ENCODE measurements around the gene ITGB2. TPM values are rescaled to one million over a fixed set of nuclear protein-coding genes. Genes with fewer than 3 reads are reported as not detected.

ITGB2 gene
- total RNA-seq, 4 donors from 2014 or later, result 20.2 to 46.8 (median 21.0) TPM

DNA sequence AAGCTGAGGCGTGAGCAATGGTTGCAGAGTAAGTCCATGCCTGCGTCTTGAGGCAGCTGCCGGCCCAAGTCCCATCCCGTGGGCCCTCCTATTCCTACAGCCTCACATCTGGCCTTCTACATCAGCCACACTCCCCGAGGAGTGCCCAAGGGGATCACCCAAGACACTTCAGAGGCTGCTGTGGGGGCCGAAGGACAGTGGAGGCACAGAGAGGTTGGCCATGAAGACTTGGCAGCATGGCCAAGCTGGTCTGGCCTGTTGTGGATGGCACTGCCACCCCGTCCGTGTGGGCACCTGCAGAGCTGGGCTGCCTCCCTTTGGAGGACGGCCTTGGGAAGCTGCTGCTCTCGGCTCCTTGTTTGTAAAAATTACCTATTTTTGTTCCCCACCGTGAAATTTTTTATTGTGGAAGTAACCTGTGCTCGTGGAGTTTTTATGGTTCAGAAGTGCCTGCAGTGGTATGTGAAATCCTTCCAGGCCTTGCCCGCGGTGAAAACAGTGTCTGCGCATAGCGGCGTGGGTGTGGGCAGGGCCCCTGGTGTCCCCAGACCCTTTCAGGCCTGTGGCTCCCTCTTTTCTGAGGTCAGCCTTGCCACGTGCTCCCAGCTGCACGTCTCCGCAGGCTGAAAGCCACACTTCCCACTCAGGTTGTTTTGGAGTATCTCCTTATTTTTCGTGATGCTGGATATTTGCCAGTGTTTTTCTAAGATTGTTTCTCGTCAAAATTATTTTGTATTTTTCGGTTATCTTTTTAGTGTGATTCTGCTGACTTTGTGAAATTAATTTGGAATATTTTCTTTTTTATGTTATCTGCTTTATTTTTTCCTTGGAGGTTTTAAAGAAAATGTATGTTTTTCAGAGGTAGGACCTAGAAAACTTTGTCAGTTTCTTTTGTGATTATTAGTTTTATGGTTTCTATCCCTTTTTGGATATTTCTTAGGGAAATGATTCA lies 39.7 kb upstream of the ITGB2 start:
- no peak for DNase-seq
- H3K4me1 ChIP-seq, result peaks cover 10 to 24% of the 10 kb centered on the region in 2 donors
- TF ChIP-seq POLR2A (IDR thresholded peaks at IDR 0.05), result no peak
- TF ChIP-seq, protein P1, sequence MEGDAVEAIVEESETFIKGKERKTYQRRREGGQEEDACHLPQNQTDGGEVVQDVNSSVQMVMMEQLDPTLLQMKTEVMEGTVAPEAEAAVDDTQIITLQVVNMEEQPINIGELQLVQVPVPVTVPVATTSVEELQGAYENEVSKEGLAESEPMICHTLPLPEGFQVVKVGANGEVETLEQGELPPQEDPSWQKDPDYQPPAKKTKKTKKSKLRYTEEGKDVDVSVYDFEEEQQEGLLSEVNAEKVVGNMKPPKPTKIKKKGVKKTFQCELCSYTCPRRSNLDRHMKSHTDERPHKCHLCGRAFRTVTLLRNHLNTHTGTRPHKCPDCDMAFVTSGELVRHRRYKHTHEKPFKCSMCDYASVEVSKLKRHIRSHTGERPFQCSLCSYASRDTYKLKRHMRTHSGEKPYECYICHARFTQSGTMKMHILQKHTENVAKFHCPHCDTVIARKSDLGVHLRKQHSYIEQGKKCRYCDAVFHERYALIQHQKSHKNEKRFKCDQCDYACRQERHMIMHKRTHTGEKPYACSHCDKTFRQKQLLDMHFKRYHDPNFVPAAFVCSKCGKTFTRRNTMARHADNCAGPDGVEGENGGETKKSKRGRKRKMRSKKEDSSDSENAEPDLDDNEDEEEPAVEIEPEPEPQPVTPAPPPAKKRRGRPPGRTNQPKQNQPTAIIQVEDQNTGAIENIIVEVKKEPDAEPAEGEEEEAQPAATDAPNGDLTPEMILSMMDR (IDR thresholded peaks at IDR 0.05), result no peak
- no peaks in the 10 kb centered on the region for H3K36me3 ChIP-seq
- H3K27ac ChIP-seq, result peak overlapping the region; percentile 65 to 77
- no peaks in the 10 kb centered on the region for H3K27me3 ChIP-seq
- H3K4me3 ChIP-seq, result no peak overlapping the region
- intact Hi-C loops (cut with DNase I; ENCODE audit: low total_unique reads), result no loop called here
- no peaks in the 10 kb centered on the region for H3K9me3 ChIP-seq

DNA sequence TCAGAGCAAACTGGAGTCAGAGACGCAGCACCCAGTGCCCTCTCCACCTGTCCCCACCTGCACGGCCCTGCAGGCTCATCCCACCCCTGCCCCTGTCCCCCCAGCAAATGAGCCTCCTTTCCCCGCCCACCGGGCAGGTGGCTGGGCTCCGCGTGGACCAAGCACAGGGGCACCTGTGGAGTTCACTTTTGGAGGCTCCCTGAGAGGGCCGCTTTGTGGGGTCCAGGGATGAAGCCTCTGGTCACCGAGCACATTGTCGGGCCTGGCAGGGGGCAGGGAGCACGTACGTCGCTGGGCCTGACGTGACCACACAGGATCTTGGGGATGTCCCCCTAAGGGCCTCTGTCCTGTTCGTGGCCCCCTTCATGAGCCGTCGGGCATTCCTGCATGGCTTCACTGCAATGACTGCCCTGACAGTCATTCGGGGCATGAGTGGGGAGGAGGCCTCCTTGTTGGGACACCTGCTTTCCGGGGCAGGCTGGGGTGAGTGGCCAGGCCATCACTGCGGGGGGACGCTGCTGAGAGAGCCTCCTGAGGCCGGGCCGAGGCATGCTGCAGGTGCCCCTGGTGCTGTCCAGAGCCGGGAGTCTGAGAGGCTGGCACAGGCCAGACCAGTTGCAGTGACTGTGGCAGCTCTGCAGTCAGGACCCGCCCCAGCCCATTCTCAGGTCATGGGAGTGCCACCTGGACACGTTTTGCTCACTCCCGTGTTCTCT lies 38.8 kb upstream of the ITGB2 start:
- Histone ChIP-seq H3K27ac (peak overlapping the region; percentile 65 to 77), H3K36me3 (no peaks in the 10 kb centered on the region), H3K4me3 (no peak overlapping the region), H3K4me1 (peaks cover 10 to 24% of the 10 kb centered on the region in 2 donors), H3K9me3 (no peaks in the 10 kb centered on the region), H3K27me3 (no peaks in the 10 kb centered on the region)
- TF ChIP-seq POLR2A (IDR thresholded peaks at IDR 0.05), result no peak
- intact Hi-C loops (cut with DNase I; ENCODE audit: low total_unique reads), result no loop called here
- no peak for DNase-seq

- H3K27me3 ChIP-seq, result no peaks in the 10 kb centered on the region
- no peaks in the 10 kb centered on the region for H3K36me3 ChIP-seq
- no peaks in the 10 kb centered on the region for H3K9me3 ChIP-seq
- intact Hi-C loops (cut with DNase I; ENCODE audit: low total_unique reads), result no loop called here
- TF ChIP-seq, protein P1 (IDR thresholded peaks at IDR 0.05), result no peak
- no peak for TF ChIP-seq POLR2A (IDR thresholded peaks at IDR 0.05)
- H3K4me1 ChIP-seq, result peaks cover 10 to 24% of the 10 kb centered on the region in 2 donors
- H3K27ac ChIP-seq, result peak overlapping the region; percentile 65 to 77
- peak overlapping the region in 1 of 2 donors; percentile 5 for H3K4me3 ChIP-seq
- DNase-seq, result peak; percentile 86 to 93
Observed at GRCh38 chr21:44958471-44959191, 37.9 kb upstream of the ITGB2 start.

DNA sequence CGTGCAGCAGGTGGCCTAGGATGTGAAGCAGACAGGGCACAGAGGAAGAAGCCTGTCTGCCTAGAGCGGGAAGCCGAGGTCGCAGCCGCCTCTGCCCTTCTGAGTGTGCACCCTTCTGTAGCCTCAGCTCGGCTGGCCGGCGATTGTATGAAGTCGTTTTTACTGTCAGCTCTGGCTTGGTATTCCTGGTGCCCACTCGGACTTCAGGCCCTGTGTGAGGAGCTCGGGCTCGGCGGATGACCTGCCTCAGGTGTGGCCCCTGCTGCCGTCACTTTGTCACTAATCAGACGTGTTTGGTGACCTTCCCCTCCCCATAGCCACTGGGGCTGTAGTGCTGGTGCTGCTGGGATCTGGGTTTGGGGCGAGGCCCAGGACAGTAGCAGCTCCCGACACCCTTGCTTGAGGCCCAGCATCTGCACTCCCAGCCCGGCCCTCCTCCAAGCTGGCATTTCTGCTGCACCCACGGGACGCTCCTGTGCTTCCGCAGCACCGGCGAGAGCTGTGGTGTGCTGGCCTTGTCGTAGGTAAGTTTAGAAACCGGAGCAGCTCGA lies 37.3 kb upstream of the ITGB2 start:
- no peak overlapping the region for H3K4me3 ChIP-seq
- no peaks in the 10 kb centered on the region for H3K36me3 ChIP-seq
- TF ChIP-seq, protein P1 (IDR thresholded peaks at IDR 0.05), result no peak
- no peak for TF ChIP-seq POLR2A (IDR thresholded peaks at IDR 0.05)
- peaks cover 10 to 24% of the 10 kb centered on the region in 2 donors for H3K4me1 ChIP-seq
- intact Hi-C loops (cut with DNase I; ENCODE audit: low total_unique reads), result no loop called here
- DNase-seq, result no peak
- H3K9me3 ChIP-seq, result no peaks in the 10 kb centered on the region
- peak overlapping the region; percentile 65 to 77 for H3K27ac ChIP-seq
- H3K27me3 ChIP-seq, result no peaks in the 10 kb centered on the region
